ENCODE results near the gene MTHFD2L.

Gene MTHFD2L

DNA sequence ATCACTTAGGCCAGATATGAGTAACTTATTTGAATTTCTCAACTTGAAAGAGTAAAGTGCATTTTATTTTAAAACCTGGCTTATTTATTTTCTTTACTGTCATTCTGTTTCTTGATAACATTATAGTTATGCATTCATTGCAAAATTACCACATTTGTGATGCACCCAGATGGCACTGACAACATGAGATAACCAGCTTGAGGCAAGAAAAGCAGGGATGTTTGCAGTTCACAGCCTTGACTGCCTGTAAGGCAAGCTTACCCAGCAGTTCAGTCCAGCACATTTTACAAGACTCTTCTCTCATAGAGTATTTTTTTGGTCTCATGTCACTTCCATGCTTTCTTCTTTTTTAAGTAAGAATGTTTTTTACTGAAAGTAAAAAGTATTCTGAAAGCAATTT lies 125.0 kb downstream of the MTHFD2L start:
- no peaks in the 10 kb centered on the region for H3K9me3 ChIP-seq (ENCODE audit: low read depth, low read length)
- H3K9ac ChIP-seq (ENCODE audit: insufficient read length): no peak overlapping the region
- no peak for DNase-seq (ENCODE audit: low read depth, low spot score)
- H3K27ac ChIP-seq: no peak overlapping the region
- no peak overlapping the region for H3K4me3 ChIP-seq
- H3K36me3 ChIP-seq (ENCODE audit: insufficient read depth, low read length): no peaks in the 10 kb centered on the region
- TF ChIP-seq POLR2AphosphoS5 (IDR thresholded peaks at IDR 0.05; ENCODE audit: borderline replicate concordance, low read depth, low read length) (no peak), FOXP2 (optimal IDR thresholded peaks at IDR 0.05; ENCODE audit: control extremely low read depth, extremely low read length, insufficient read depth) (no peak), EZH2 (IDR thresholded peaks at IDR 0.05) (no peak)

GRCh38 chr4:74283614-74284013 lies 125.7 kb downstream of the MTHFD2L start:
- Histone ChIP-seq H3K27ac (no peak overlapping the region), H3K9me3 (ENCODE audit: low read depth, low read length) (no peaks in the 10 kb centered on the region), H3K4me3 (no peak overlapping the region), H3K36me3 (ENCODE audit: insufficient read depth, low read length) (no peaks in the 10 kb centered on the region), H3K9ac (ENCODE audit: insufficient read length) (no peak overlapping the region)
- TF ChIP-seq POLR2AphosphoS5 (IDR thresholded peaks at IDR 0.05; ENCODE audit: borderline replicate concordance, low read depth, low read length): no peak
- TF ChIP-seq EZH2 (IDR thresholded peaks at IDR 0.05): no peak
- TF ChIP-seq FOXP2 (optimal IDR thresholded peaks at IDR 0.05; ENCODE audit: control extremely low read depth, extremely low read length, insufficient read depth): no peak
- no peak for DNase-seq (ENCODE audit: low read depth, low spot score)

DNA sequence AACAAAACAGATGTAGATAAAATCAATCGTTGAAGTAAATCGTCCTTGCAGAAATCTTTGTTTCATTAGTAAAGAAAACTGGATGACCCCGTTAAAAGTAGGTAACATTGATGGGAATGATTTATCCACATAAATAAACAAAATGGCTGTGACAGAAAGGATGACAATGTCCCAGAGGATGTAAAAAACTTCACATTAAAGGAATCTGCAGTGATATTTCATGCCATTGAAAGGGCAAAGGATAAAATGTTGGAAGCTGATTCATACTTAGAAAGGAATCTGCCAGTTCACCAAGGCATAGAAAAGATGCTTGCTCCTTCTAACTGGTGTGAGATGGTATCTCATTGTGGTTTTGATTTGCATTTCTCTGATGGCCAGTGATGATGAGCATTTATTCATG lies 126.1 kb downstream of the MTHFD2L start:
- no peak overlapping the region for H3K4me3 ChIP-seq
- DNase-seq (ENCODE audit: low read depth, low spot score): no peak
- TF ChIP-seq POLR2AphosphoS5 (IDR thresholded peaks at IDR 0.05; ENCODE audit: borderline replicate concordance, low read depth, low read length) (no peak), EZH2 (IDR thresholded peaks at IDR 0.05) (no peak), FOXP2 (optimal IDR thresholded peaks at IDR 0.05; ENCODE audit: control extremely low read depth, extremely low read length, insufficient read depth) (no peak)
- no peaks in the 10 kb centered on the region for H3K9me3 ChIP-seq (ENCODE audit: low read depth, low read length)
- H3K36me3 ChIP-seq (ENCODE audit: insufficient read depth, low read length): no peaks in the 10 kb centered on the region
- H3K9ac ChIP-seq (ENCODE audit: insufficient read length): no peak overlapping the region
- H3K27ac ChIP-seq: no peak overlapping the region

- no peak overlapping the region for H3K9ac ChIP-seq (ENCODE audit: insufficient read length)
- H3K4me3 ChIP-seq: no peak overlapping the region
- DNase-seq (ENCODE audit: low read depth, low spot score): no peak
- no peak for TF ChIP-seq EZH2 (IDR thresholded peaks at IDR 0.05)
- TF ChIP-seq FOXP2 (optimal IDR thresholded peaks at IDR 0.05; ENCODE audit: control extremely low read depth, extremely low read length, insufficient read depth): no peak
- TF ChIP-seq POLR2AphosphoS5 (IDR thresholded peaks at IDR 0.05; ENCODE audit: borderline replicate concordance, low read depth, low read length): no peak
- H3K9me3 ChIP-seq (ENCODE audit: low read depth, low read length): no peaks in the 10 kb centered on the region
- no peaks in the 10 kb centered on the region for H3K36me3 ChIP-seq (ENCODE audit: insufficient read depth, low read length)
- H3K27ac ChIP-seq: no peak overlapping the region
These were observed 129.2 kb downstream of the MTHFD2L start for GRCh38 chr4:74287164-74287563.

- no peaks in the 10 kb centered on the region for H3K9me3 ChIP-seq (ENCODE audit: low read depth, low read length)
- no peak overlapping the region for H3K9ac ChIP-seq (ENCODE audit: insufficient read length)
- H3K36me3 ChIP-seq (ENCODE audit: insufficient read depth, low read length): no peaks in the 10 kb centered on the region
- no peak overlapping the region for H3K27ac ChIP-seq
- H3K4me3 ChIP-seq: no peak overlapping the region
- no peak for DNase-seq (ENCODE audit: low read depth, low spot score)
- TF ChIP-seq EZH2 (IDR thresholded peaks at IDR 0.05): no peak
- no peak for TF ChIP-seq POLR2AphosphoS5 (IDR thresholded peaks at IDR 0.05; ENCODE audit: borderline replicate concordance, low read depth, low read length)
- no peak for TF ChIP-seq FOXP2 (optimal IDR thresholded peaks at IDR 0.05; ENCODE audit: control extremely low read depth, extremely low read length, insufficient read depth)
These were observed 129.9 kb downstream of the MTHFD2L start for GRCh38 chr4:74287791-74288190.

- DNase-seq (ENCODE audit: low read depth, low spot score): no peak
- Histone ChIP-seq H3K9me3 (ENCODE audit: low read depth, low read length) (no peaks in the 10 kb centered on the region), H3K27ac (no peak overlapping the region), H3K36me3 (ENCODE audit: insufficient read depth, low read length) (no peaks in the 10 kb centered on the region), H3K9ac (ENCODE audit: insufficient read length) (no peak overlapping the region), H3K4me3 (no peak overlapping the region)
- TF ChIP-seq FOXP2 (optimal IDR thresholded peaks at IDR 0.05; ENCODE audit: control extremely low read depth, extremely low read length, insufficient read depth): no peak
- no peak for TF ChIP-seq EZH2 (IDR thresholded peaks at IDR 0.05)
- no peak for TF ChIP-seq POLR2AphosphoS5 (IDR thresholded peaks at IDR 0.05; ENCODE audit: borderline replicate concordance, low read depth, low read length)
These were observed 133.6 kb downstream of the MTHFD2L start for GRCh38 chr4:74291471-74291870.

DNA sequence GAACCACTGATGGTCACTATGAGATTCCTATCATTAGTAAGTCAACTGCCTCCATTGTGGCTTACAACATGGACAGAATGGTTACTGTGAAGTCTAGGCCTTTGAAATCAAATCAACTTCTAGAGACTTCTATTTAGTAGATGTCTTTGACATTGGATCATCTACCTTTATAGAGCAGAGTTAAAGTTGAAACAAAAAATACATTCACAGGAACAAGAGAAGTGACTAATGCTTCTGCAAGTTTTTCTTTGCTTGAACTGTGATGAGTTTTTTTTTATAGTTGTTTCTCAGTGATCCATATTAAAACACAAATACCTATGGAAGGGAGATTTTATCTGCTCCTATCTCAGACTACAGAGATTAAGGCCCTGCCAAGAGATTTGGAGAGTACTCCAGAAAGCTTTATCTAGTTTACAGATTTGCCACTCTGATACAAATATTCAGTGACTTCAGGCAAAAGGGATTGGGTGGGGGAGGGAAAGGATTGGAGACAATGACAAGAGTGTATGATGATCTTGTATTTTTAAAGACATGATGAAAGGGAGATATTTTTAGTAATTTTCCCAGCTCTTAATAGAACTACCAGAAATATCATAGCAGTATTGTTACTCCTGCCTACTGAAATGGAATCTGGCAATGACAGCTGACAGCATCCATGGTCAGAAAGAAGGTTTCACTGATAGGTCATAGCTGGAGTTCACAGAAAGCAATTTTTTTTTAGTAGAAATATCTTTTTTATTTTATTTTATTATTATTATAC lies 134.4 kb downstream of the MTHFD2L start:
- no peak for DNase-seq (ENCODE audit: low read depth, low spot score)
- H3K9ac ChIP-seq (ENCODE audit: insufficient read length): no peak overlapping the region
- no peaks in the 10 kb centered on the region for H3K9me3 ChIP-seq (ENCODE audit: low read depth, low read length)
- TF ChIP-seq POLR2AphosphoS5 (IDR thresholded peaks at IDR 0.05; ENCODE audit: borderline replicate concordance, low read depth, low read length) (no peak), EZH2 (IDR thresholded peaks at IDR 0.05) (no peak), FOXP2 (optimal IDR thresholded peaks at IDR 0.05; ENCODE audit: control extremely low read depth, extremely low read length, insufficient read depth) (no peak)
- H3K4me3 ChIP-seq: no peak overlapping the region
- no peaks in the 10 kb centered on the region for H3K36me3 ChIP-seq (ENCODE audit: insufficient read depth, low read length)
- no peak overlapping the region for H3K27ac ChIP-seq

DNA sequence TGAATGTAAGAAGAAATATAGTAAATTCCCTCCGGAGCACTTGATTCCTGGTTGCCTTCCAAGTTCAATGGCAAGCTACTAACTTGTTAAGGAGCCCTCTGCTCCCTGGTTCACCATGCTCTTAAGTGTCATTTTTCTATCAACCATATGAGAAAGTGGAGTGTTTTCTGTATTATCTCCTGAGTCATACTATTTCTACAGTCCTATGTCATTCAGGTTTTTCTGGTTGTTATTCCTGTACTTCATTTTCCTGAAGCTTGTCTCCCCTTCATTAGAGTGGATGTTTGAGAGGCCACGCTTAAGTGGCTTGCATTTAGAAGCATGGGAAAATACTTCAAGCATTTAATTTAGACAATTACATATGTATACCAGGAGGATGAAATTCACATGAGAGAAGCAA lies 135.6 kb downstream of the MTHFD2L start:
- H3K9ac ChIP-seq (ENCODE audit: insufficient read length): no peak overlapping the region
- TF ChIP-seq FOXP2 (optimal IDR thresholded peaks at IDR 0.05; ENCODE audit: control extremely low read depth, extremely low read length, insufficient read depth): no peak
- TF ChIP-seq POLR2AphosphoS5 (IDR thresholded peaks at IDR 0.05; ENCODE audit: borderline replicate concordance, low read depth, low read length): no peak
- TF ChIP-seq EZH2 (IDR thresholded peaks at IDR 0.05): no peak
- no peak for DNase-seq (ENCODE audit: low read depth, low spot score)
- H3K4me3 ChIP-seq: no peak overlapping the region
- no peaks in the 10 kb centered on the region for H3K9me3 ChIP-seq (ENCODE audit: low read depth, low read length)
- no peaks in the 10 kb centered on the region for H3K36me3 ChIP-seq (ENCODE audit: insufficient read depth, low read length)
- H3K27ac ChIP-seq: no peak overlapping the region

DNA sequence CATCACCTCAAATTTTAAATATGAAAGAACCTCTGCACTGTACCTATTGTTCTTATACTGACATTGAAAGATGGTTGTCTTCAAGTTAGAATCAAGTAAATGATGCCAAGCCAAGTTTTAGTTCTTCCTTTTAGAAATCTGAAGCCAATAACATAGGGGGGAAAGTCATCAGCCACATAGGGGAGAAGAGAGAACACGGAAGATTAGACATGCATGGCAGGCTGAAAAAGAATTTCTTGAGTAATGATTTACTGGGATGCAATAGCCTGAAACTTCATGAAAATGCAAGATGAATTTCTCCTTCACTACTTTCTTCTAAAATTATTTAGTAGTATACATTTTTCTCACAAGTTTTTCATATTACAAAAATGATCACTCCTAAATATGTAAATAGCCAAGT lies 136.8 kb downstream of the MTHFD2L start:
- Histone ChIP-seq H3K9ac (ENCODE audit: insufficient read length) (no peak overlapping the region), H3K27ac (no peak overlapping the region), H3K36me3 (ENCODE audit: insufficient read depth, low read length) (no peaks in the 10 kb centered on the region), H3K9me3 (ENCODE audit: low read depth, low read length) (no peaks in the 10 kb centered on the region), H3K4me3 (no peak overlapping the region)
- TF ChIP-seq POLR2AphosphoS5 (IDR thresholded peaks at IDR 0.05; ENCODE audit: borderline replicate concordance, low read depth, low read length) (no peak), EZH2 (IDR thresholded peaks at IDR 0.05) (no peak), FOXP2 (optimal IDR thresholded peaks at IDR 0.05; ENCODE audit: control extremely low read depth, extremely low read length, insufficient read depth) (no peak)
- DNase-seq (ENCODE audit: low read depth, low spot score): no peak
